ENCODE data around the gene CNTN4.

Gene CNTN4

DNA sequence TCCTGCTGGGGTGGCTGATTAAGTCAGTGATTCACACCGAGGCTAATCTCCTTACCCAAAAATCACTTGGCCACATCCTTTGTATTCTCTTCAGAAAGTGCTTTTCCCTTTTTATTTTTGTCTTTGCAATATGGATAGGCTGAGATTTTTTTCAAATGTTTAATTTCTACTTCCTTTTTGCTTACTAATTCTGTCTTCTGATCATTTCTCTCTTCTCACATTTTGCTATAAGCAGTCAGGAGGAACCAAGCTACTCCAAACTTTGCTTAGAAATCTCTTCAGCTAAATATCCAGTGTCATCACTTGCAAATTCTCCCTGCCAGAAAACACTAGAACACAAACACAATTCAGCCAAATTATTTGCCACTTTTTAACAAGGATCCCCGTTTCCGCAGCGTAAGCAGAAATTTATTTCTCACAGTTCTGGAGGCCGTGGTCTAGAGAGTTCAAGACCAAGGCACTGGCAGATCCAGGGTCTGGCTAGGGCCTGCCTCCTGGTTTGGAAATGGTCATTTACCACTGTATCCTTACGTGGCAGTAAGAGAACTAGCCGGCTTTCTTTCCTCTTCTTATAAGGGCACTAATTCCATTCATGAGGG, 906.6 kb downstream of the CNTN4 start:
- DNase-seq, result no peak

DNA sequence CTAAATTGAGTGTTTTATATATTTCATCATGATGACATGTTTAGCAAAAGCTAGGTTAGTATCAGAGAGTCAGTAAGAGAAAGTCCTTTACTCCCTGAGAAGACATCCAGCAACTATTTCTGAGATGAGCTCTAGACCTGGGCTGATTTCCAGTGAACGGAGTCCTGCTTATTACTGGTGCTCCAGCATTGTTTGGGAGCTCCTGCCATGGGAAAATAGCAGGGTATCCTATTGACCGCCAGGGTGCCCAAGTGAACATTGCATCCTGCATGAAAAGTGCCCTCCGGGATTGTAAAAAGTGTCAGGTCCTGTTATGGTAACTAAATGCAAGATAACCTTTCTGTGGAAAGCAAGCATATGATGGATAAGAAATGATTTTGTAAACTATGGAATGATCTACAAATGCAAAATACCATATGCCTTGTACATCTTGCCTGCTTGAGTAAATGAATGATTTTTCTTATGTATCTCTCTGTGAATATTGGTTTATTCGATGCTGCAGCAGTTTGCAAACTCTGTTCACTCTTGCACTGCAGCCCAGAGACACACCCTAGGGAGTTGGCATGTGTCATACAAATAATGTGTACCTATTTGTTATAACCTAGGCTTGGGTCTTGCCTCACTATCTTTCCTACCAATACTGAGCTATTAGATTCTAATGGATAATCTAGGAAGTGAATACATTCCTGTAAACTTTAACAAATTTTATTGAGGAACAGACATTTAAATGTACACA, 914.8 kb downstream of the CNTN4 start:
- no peak for DNase-seq

DNA sequence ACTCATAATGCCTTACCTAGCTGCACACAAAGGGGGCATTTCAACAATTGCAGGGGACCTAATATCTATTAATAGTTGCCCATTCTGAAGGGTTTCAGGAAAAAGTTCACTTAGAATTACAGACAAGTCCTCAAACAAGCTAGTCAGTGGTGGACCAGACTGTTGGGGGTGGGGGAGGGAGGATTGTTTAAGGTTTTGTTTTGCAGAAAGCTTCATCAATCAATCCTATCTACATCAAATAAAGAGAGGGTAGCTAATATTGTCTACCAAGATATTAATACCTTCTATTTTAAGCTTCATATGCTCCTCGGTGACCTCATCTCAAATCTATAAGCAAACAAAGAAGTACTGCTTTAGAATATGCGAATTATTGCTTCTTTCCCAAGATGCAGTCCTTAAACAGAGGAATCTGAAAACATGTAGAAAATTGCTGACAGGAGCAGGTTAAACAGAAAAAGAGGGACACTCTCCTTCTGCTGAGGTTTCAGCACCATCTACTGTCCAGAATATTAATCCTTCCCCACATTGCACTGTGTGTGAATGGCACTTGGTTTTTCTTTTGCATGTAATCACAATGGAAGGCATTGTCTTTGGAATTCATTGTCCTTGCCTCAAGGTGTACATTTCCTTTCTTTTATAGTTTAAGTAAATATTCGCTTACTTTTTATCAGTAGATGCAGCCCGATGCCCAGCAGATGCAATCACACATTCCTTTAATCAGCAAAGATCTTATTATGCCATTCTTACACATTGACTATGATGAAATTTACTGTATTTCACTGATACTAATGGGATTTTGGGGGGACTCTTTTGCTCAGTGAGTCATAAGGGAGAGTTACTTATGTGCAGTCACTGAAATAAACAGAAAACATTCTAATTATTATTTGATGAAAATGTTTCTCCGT, 916.8 kb downstream of the CNTN4 start:
- DNase-seq, result no peak

DNA sequence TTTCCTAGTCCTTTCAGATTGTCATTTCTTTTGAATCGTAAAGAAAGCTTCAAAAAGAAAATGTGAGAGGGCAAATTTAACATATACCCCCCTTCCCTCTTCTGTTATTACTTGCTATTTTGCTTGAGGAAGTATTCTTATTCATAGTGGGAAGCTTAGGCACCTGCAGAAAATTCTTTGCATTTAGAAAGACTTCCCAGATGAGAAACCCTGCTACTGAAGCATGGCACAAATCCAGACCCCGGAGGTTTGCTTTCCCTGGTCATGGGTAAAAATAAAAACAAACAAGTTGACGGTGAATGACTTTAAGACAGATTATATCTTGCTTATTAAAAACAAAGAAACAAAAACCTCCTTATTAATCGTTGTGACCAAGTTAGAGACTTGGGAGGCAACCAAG, 917.6 kb downstream of the CNTN4 start:
- no peak for DNase-seq

DNA sequence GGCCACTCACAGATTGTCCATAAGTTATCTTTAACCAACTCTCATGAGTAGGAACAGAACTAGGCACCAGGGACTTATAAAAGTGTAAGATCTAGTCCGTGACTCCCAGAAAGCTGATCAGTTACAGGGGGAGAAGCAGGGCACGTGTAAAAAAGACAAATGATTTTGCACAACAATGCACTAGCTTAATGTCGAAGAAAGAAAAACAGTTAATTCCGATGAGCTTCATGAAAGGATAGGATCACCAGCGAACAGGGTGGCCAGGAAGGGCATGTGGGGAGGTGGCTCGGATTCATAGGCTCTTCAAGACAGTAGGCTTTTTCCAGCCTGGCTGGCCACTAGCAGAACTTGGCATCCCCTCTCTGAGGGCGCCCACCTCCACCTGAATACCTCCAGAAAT, 921.5 kb downstream of the CNTN4 start:
- DNase-seq, result no peak

DNA sequence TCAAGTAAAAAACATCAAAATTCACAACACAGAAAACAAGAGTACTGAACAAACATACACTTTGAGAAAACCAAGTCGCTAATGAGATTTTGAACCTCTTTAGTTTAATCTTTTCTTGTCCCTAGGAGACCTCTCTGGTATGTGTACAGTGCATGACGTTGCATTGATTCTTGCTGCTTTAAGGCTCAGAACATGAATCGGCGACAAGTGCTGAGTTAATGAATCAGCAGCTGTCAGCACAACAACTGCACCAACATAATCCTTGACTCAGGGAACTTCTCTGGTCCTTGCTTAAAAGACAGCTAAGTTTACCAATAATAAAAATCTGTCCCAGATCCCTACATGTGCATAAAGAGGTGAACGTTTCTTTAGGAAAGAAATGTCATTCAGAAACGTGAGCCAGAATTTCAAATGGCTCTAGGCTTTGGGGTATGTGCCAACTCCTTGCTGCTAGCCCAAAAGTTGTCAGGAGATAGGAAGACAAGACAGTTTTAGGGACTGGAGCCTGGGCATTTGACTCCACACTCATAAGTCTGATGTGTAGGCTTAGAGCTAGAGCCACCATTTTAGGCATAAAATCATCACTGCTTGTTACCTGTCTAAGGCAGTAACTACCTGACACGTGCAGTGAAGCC, 924.6 kb downstream of the CNTN4 start:
- DNase-seq, result no peak

DNA sequence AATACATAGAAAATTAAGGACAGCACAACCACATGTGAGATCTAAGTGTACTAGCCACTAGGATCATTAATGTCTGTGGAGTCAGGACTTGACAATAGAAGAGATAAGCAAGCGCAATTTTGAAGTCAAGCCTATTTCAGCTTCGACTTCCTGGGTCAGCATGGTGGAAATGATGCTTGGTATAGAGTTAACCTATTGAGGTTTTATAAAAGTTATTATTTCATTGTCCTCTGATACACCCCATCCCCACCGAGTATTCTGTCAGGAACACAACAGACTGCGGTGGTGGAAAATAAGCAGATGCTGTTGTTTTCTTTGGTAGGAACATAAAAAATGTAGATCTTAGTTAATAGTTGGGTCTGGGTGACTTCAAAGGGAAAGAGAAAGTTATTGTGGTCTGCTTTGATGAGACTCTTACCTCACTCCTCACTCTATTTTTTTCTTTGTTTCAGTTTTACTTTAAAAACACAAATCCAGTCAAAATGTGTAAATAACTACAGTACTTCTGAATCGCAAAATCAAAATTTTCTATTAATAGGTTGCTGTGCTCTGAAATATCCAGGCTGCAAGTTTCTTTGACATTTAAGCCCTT, 929.4 kb downstream of the CNTN4 start:
- no peak for DNase-seq

DNA sequence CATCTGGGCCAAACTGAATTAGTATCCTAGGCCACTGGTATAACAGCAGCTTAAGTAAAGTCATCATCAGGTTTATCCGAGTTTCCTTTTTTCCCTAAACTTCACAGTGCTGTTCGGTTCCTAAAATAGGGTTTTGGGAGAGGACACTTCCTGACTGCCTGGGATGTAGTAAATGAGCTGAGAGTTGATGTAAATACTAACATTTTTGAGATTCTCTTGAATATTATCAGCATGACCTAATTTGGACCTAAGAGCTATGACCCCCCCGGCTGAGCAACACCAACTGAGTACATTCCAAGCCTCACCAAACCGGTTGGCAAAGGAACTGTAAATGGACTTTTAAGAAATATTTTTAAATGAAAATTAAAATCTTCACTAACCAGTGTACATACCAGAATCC, 932.7 kb downstream of the CNTN4 start:
- no peak for DNase-seq

DNA sequence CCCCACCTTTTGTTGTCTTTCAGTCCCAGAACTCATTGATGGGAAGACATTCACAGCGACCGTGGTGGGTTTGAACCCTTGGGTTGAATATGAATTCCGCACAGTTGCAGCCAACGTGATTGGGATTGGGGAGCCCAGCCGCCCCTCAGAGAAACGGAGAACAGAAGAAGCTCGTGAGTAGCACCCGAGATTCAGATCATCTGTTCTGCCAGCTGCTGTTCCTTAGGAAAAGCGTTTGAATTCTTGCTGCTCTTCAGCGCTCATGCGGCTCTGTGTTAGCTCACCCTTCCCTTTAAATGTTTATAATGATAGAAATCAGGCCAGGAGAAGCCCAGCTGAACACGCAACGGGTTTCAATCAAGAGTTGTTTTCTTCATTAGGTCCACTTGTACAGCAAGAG, 938.5 kb downstream of the CNTN4 start:
- DNase-seq, result no peak

DNA sequence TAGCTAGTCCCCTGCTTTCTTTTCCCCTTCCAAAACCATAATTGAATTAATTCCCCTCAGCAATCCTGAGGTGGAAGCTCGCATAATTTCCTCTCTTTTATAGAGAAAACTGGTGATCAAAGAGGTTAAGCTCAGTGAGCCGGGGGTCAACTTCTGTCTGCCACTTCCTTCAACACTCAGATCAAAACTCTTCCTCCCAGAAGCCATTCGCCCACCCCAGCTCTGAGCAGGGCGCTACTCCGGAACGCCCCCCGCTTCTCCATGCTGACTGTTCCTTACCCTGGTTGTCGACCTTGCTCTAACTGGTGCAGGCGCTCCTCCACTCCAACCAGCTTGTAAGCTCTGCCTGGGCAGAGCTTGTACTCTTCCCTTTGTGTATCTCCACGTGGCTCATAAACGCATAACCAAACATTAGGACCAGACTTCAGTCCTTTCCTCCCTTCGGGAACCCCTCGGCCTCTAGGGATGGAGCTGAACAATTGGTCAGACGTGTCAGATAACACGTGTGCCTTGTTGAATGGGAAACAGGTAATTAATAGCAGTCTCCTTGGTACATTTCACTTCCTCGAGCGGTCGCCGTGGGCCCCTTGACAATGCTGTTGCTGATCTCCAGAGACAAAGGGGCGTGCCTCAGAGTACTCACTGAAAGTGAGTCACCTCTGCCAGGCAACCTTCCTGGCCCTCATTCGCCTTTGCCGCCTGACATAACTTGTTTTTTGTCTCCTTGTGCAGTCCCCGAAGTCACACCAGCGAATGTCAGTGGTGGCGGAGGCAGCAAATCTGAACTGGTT, 939.7 kb downstream of the CNTN4 start:
- no peak for DNase-seq

DNA sequence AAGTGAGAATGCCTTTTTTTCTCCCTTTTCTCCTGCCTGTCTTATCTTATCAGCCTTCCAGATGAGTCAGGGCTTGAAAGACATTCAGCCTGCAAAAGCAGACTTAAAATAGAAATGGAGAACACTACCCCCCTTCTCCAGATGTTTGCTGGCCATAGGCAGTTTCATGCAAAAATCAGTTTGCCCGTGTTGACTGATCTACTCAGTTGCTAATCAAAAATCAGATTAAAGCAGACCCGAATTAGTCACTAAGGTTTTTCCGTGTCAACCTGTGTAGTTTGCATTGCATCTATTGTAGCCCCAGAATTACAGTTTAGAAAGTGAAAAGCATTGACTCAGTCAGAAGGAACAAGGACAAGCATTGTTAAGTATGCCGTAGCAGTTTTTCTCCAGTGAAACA, 955.3 kb downstream of the CNTN4 start:
- DNase-seq, result no peak

DNA sequence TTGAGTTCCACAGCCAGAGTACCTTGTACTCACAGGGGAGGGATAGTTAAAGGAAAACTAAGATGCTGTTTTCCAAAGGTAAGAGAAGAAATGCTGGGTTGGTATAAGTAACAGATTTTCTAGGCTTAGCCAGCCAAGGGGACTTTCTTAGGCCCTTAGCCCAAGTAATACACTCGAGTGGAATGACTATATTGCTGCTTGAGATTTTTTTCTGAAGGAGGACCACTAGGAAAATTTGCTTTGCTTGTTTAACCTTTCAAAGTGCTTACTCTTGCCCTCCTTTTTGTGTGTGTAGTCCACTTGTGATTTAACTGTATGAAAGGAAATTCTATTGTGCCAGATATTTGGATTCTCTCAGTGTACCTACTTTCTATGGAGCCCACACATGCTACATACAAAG, 961.0 kb downstream of the CNTN4 start:
- no peak for DNase-seq

DNA sequence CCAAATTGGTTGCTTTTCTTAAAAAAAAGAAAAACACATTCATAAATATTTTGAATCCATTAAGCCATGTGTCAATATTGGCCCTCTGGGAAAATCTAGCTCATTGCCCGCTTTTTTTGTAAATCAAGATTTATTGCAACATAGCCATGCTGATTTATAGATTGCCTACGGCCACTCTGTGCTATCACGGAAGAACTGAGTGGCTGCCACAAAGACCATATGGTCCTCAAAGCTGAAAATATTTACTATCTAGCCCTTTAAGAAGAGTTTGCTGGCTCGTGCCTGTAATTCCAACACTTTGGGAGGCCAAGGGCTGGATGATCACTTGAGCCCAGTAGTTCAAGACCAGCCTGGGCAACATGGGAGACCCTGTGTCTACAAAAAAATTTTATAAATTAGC, 965.6 kb downstream of the CNTN4 start:
- DNase-seq, result no peak

DNA sequence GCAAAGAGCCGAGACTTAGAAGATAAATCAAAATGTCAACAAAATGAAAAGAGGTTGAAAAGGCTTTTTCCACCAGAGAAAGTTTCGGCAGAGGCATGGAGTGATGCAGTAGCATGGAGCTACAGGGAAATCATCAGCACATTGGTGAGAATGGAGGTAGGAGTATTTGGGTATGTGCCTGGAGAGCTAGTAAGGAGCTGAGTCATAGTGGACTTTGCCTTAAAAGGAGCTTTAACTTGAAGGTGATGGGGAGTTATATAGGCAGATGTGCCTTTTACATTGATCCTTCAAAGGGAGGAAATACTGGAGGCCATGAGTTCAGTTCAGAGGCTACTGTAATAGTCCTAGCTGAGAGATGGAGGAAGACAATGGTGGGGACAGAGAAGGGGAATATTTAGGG, 967.2 kb downstream of the CNTN4 start:
- DNase-seq, result no peak

DNA sequence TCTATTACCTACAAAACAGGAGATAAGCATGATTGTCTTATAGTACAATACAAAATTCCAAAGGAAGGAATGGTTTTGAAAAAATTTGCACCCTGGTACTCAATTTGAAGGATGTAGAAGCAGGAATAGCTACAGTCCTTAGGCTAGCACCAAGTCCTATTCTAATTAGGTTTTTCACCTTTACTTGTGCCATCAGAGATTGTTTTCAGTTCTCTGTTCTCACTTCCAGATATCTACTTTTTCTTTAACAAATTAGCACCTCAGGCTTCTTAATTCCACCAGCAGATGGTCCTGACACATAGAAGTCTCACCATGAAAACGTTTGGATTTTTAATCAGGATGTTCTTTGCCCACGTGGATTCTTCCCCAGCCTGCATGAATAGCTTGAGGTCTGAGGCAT, 967.7 kb downstream of the CNTN4 start:
- DNase-seq, result no peak

DNA sequence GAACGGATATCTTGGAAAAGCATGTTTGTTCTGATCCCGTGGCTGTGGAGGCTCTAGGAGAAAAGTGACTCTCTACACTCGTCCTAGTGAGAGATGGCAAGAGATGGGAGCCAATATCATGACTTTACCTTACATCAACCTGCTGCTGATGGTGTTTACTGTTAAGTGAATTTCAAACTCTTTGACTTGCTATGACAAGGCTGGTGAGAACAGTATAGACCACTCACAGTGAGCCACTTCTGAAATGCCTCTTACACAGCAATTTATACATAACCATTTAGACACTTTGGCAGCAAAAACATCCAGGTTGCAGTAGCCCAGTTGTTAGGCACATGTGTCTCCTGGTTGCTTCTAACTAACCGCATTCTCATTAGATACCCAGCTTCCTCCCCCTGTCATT, 968.2 kb downstream of the CNTN4 start:
- DNase-seq, result no peak

DNA sequence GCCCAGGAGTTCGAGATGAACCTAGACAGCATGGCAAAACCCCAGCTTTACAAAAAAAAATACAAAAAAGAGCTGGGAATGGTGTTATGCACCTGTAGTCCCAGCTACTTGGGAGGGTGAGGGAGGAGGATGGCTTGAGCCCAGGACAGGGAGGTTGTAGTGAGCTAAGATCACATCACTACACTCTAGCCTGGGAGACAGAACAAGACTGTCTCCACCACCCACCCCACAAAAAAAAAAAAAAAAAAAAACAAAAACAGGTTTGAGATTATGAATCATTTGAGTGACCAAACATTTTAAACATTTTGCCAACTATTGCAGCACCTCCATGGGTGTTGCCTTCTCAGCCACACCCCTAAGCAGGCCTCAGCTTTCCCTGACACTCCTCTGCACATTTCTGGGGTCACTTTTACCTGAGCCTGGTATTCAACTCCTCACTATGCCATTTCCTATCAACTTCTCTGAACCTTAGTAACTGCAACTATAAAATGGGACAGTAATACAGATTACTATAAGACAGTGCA, 969.8 kb downstream of the CNTN4 start:
- DNase-seq, result no peak

DNA sequence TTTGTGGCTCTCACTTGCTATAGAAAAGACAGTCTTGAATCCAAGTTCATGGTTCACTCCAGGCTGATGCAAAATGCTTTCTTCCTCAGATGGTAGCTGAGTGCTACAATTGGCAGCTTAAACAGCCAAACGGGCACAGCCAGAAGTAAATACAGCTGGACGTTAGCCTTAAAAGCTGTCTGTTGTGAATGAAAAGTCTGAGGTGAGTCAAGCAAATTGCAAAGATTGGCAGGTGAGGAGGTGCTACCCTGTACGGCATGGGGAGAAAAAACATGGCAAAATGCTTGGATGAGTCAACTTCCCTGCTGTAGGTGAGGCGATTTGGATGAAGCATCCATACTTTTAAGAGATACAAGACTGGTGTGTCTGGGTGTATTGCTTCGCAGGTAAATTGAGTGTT, 971.1 kb downstream of the CNTN4 start:
- DNase-seq, result no peak

DNA sequence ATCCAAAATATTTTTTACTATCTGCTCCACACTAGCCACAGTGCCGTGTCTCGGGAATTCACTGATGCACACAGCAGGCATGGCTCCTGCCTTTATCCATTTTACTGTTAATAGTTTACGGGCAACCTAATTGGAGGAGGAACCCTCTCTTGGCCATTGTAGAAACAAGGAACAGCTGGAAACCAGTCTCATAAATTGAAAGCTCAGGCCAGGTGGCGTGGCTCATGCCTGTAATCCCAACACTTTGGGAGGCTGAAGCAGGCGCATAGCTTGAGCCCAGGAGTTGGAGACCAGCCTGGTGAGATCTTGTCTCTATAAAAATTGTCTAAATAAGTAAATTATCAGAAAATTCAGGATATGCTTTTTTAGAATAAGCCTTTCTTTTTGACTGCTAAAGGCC, 972.5 kb downstream of the CNTN4 start:
- DNase-seq, result no peak

DNA sequence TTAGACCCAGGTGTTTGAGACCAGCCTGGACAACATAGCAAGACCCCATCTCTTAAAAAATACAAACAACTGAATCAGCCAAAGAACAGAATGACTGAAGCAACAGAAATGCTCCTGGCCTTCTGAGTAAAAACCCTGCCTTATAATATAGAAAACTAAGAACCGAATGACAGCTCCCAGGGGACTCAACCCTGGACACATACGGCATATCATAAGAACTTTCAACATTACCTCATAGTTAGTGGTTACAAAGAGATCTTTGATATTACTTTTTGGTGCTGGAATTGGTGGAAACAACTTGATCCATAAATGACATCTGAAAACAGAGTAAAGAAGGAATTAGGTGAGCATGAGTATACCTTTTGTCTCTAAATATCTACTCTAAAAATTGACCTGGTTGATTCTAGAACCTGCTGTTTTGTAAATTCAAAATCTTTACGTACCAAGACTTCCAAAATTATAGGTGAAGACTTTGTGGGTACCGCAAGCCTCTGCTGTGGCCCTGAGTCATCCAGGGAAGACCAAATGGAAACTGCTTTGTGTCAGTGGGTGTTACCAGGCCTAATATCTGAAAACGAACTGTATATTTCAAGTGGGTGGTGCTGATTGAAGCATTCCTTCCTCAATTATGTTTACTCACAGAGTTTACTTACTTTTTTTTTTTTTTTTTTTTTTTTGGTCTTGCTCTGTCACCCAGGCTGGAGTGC, 976.0 kb downstream of the CNTN4 start:
- DNase-seq, result no peak

DNA sequence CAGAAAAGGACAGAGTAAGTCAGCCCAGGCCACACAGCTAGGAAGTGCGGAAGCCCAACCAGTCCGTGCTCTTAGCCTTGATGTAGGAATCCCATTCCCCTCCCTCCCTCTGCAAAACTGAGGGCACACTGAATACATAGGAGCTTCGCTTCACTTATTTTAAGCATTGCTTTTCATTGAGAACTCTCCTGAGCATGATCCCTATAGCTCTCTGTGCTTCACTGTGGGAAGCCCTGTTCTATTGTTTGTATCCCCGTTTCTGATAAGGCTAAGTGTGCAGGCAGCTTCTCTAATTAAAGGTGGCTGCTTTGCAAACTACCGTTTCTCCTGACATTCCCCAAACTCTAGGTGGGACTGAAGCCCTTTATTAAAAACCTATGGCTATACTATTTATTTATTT, 981.6 kb downstream of the CNTN4 start:
- no peak for DNase-seq

Data from GDM1 (cell line).